GM19455 (cell line): ENCODE measurements around the gene CTNNBL1.

Source experiments
- ATAC-seq: cut with Tn5 transposase; IDR thresholded peaks from one replicate; pipeline ENCODE4 v1.9.1; 2021; ENCODE audit not compliant: unreplicated experiment

The CTNNBL1 gene

GRCh38 chr20:37895166-37895565 lies 201.3 kb downstream of the CTNNBL1 start:
- no peak for ATAC-seq

- ATAC-seq = no peak
Observed at GRCh38 chr20:37896932-37897548, 203.2 kb downstream of the CTNNBL1 start.

- no peak for ATAC-seq
Observed at GRCh38 chr20:37898233-37899104, 204.6 kb downstream of the CTNNBL1 start.

GRCh38 chr20:37899105-37900045 lies 205.5 kb downstream of the CTNNBL1 start:
- no peak for ATAC-seq

GRCh38 chr20:37901240-37901639 lies 207.4 kb downstream of the CTNNBL1 start:
- ATAC-seq = no peak

GRCh38 chr20:37901654-37902503 lies 208.0 kb downstream of the CTNNBL1 start:
- no peak for ATAC-seq

GRCh38 chr20:37902504-37903313 lies 208.9 kb downstream of the CTNNBL1 start, which contains the start of gene VSTM2L:
Gene VSTM2L, plus strand, starts transcription at chr20:37903127. Its CDS starts 224 bp downstream, at chr20:37903351.
- ATAC-seq = no peak

GRCh38 chr20:37903317-37904007 lies 209.6 kb downstream of the CTNNBL1 start:
- no peak for ATAC-seq

GRCh38 chr20:37904008-37904642 lies 210.3 kb downstream of the CTNNBL1 start:
- no peak for ATAC-seq

- ATAC-seq = no peak
Observed at GRCh38 chr20:37904845-37905373, 211.1 kb downstream of the CTNNBL1 start.

- ATAC-seq = no peak
Observed at GRCh38 chr20:37905671-37906613, 212.1 kb downstream of the CTNNBL1 start.

- no peak for ATAC-seq
Observed at GRCh38 chr20:37907330-37907676, 213.5 kb downstream of the CTNNBL1 start.

- no peak for ATAC-seq
Observed at GRCh38 chr20:37907677-37908401, 214.0 kb downstream of the CTNNBL1 start.

- ATAC-seq = no peak
Observed at GRCh38 chr20:37911261-37911660, 217.4 kb downstream of the CTNNBL1 start.

GRCh38 chr20:37911838-37912281 lies 218.0 kb downstream of the CTNNBL1 start:
- ATAC-seq = no peak

GRCh38 chr20:37912874-37913273 lies 219.0 kb downstream of the CTNNBL1 start:
- no peak for ATAC-seq
